MG63 (cell line): Measurements from ENCODE around the gene SMAD1. TPM values are rescaled to one million over a fixed set of nuclear protein-coding genes. Genes with fewer than 3 reads are reported as not detected.

Experiments
- DNase-seq: peaks from one replicate; pipeline ENCODE4 v3.0.0-alpha.2; 2020
- H3K27me3 ChIP-seq: fragments of 250-450 bp; sonication (Bioruptor Pico); 2 replicates; pipeline ENCODE4 v1.5.1; 2020; ENCODE audit warnings: mild to moderate bottlenecking, moderate library complexity
- H3K36me3 ChIP-seq: fragments of 250-450 bp; sonication (Bioruptor Pico); 2 replicates; pipeline ENCODE4 v1.5.1; 2020; ENCODE audit warnings: mild to moderate bottlenecking, moderate library complexity
- H3K4me3 ChIP-seq: fragments of 250-450 bp; sonication (Bioruptor Pico); 2 replicates; pipeline ENCODE4 v1.5.1; 2020; ENCODE audit warnings: mild to moderate bottlenecking, moderate library complexity
- H3K9me3 ChIP-seq: fragments of 250-450 bp; sonication (Bioruptor Pico); 2 replicates; pipeline ENCODE4 v1.5.1; 2020; ENCODE audit warnings: mild to moderate bottlenecking, moderate library complexity
- total RNA-seq: library from RNA; depleted of rRNA; stranded (reverse); fragments of >200 nt; shearing (Covaris generic); gene quantifications from 2 replicates; pipeline ENCODE4 v1.2.3, GENCODE V29; 2014; ENCODE audit warnings: low replicate concordance

The SMAD1 gene
- total RNA-seq, 1 experiment from 2014 or later, result 11.4 TPM

DNA sequence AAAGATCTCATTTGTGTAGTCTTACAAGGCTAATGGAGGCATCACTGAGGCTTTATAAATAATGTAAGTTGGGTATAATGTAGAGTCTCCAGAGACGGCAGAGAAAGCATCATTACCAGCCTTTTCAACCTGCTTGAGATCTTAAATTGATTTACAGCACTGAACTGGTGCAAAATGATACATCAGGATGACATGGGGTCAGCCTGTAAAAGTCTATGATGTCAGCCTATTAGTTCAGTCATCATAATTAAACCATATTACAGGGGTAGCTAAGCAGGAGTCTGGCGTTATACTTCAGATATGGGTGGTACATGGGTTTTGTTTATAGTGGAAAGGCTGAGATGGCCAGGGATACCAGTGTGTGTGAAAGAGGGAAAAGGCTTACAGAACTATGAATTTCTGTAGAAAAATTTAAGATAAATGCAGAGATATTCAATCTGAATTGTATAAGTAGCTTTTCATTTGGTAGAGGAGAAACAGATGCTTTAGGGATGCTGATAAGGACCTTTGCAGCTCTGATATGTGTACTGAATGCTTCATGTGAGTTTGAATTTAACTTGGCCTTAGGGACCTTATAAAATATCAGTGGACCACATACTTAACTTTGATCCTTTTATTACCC lies 2.7 kb downstream of the SMAD1 start:
- no peaks in the 10 kb centered on the region for H3K36me3 ChIP-seq
- no peak overlapping the region for H3K4me3 ChIP-seq
- no peaks in the 10 kb centered on the region for H3K27me3 ChIP-seq
- no peaks in the 10 kb centered on the region for H3K9me3 ChIP-seq
- no peak for DNase-seq

DNA sequence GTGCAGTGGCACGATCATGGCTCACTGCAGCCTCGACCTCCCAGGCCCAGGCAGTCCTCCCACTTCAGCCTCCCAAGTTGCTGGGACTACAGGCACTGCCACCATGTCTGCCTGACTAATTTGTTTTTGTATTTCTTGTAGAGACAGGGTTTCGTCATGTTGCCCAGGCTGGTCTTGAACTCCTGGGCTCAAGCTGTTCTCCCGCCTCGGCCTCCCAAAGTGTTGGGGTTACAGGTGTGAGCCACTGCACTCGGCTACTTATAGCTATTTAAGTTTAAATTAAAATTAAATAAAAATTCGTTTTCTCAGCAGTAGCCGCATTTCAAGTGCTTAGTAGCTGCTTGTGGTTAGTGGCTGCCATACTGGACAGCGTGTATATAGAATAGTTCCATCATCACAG lies 3.5 kb downstream of the SMAD1 start:
- no peaks in the 10 kb centered on the region for H3K9me3 ChIP-seq
- H3K4me3 ChIP-seq, result no peak overlapping the region
- no peaks in the 10 kb centered on the region for H3K36me3 ChIP-seq
- no peaks in the 10 kb centered on the region for H3K27me3 ChIP-seq
- DNase-seq, result no peak

DNA sequence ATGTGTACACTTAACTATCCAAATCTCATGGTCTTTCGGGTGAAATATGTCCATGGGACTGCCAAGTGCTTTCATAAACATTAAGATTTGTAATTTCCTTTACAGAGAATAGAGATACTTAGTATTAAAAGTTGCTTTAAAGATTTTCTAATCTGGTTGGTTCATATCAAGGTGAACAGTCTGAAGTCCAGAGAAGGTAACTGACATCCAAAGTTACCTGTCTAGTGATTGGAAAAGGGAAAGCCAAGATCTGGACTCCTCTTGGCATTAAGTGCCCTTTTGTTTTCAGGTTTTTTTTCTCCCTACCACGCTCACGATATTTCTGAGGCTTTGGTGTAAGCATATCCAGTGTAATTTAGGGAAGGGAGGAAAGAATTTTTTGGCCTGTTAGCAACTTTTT lies 5.0 kb downstream of the SMAD1 start:
- DNase-seq, result no peak
- Histone ChIP-seq H3K9me3 (no peaks in the 10 kb centered on the region), H3K4me3 (no peak overlapping the region), H3K27me3 (no peaks in the 10 kb centered on the region), H3K36me3 (no peaks in the 10 kb centered on the region)

DNA sequence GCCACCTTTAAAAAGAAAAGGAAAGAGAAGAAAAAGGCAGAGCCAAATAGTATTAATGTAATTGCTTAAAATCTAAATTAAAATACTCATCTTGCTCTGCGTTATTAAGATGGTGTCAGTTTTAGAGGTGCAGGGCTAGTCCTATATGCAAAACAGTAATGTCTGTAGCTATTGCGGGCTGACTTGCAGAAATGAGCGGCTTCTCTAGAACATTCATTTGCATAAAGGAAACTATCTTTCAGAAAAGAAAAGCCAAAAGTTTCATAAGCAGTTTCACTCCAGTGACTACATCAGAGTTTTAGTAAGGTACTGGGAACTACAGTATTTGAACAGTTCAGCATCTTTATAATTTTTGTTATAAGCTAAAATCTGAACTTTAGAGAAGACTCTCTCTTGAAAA lies 6.0 kb downstream of the SMAD1 start:
- no peaks in the 10 kb centered on the region for H3K27me3 ChIP-seq
- DNase-seq, result no peak
- no peak overlapping the region for H3K4me3 ChIP-seq
- no peaks in the 10 kb centered on the region for H3K36me3 ChIP-seq
- H3K9me3 ChIP-seq, result no peaks in the 10 kb centered on the region

DNA sequence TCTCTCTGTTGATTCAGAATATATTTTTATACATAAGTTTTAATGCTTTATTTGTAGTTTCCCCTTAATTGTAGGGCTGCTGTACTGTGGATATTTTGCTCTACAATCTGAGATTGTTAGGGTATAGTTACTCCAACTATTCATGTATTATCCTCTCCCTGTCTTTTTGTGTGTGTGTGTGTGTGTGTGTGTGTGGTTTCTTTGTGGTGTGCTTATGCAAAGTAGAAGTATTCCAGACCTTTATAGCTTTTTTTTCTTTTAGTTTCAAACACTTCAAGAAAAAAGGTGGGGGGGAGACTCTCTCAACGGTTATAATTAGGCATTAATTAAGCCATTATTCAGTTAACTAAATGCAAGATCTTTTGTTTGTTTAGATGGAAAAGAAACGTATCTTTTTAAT lies 6.7 kb downstream of the SMAD1 start:
- no peak for DNase-seq
- Histone ChIP-seq H3K36me3 (no peaks in the 10 kb centered on the region), H3K4me3 (no peak overlapping the region), H3K27me3 (no peaks in the 10 kb centered on the region), H3K9me3 (no peaks in the 10 kb centered on the region)

DNA sequence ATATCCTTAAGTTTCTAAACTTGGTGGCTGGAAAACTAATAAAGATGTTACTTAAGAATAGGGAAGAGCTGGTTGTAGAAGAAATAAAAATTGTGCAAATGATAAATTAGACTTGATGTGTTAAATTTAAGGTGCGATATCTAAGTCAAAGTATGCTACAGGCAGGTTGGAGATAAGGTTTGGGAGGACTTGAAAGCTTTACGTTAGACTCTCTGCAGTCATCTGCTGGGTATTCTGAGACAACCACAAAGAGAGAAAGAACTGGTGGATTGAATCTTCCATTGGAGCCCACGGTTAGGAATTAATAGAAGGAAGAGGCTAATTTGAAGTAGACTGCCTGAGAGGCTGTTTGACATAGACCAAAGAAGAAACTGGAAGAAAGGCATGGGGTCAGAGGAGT lies 7.9 kb downstream of the SMAD1 start:
- no peaks in the 10 kb centered on the region for H3K27me3 ChIP-seq
- no peak for DNase-seq
- H3K9me3 ChIP-seq, result no peaks in the 10 kb centered on the region

DNA sequence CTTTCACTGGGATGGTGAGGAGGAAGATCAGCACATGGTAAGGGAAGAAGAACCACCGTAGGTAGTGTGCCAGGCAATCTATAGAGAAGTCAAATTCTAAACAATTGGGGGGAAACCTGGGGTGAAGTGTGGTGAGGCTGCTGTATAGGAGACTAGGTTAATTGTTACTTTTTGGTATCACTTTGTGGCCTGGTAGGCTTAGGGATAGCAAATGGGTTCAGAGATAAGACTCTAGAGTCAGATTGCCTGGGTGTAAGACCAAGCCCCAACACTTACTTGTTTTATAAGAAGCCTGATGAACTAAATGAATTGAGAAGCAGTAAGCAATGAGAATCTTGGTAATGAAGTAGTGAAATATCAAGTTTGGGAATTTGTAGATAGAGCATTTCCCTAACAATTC lies 8.7 kb downstream of the SMAD1 start:
- DNase-seq, result no peak
- H3K27me3 ChIP-seq, result no peaks in the 10 kb centered on the region
- no peak overlapping the region for H3K4me3 ChIP-seq
- no peaks in the 10 kb centered on the region for H3K36me3 ChIP-seq
- no peaks in the 10 kb centered on the region for H3K9me3 ChIP-seq

More for the DNA sequence above, 7.9 kb downstream of the SMAD1 start:
- no peaks in the 10 kb centered on the region for H3K36me3 ChIP-seq
- H3K4me3 ChIP-seq, result no peak overlapping the region

DNA sequence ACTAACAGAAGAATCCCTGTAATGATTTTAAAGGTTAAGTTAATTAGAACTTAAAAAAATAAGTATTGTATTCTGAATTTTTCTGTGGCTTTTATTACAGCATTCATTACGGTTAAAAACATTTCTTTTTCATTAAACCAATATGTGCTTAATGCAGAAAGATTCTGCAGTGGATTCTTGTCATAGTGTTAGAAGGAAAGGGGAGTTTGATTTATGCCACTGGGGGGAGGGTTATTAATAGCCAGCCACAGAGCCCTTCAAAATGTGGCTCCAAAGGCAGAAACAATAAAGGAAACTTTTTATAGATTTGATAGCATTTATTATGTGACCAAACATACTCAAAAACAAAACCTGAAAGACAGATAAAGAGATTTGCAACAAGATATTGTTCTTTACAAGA lies 9.1 kb downstream of the SMAD1 start:
- DNase-seq, result no peak
- Histone ChIP-seq H3K36me3 (no peaks in the 10 kb centered on the region), H3K27me3 (no peaks in the 10 kb centered on the region), H3K9me3 (no peaks in the 10 kb centered on the region), H3K4me3 (no peak overlapping the region)

DNA sequence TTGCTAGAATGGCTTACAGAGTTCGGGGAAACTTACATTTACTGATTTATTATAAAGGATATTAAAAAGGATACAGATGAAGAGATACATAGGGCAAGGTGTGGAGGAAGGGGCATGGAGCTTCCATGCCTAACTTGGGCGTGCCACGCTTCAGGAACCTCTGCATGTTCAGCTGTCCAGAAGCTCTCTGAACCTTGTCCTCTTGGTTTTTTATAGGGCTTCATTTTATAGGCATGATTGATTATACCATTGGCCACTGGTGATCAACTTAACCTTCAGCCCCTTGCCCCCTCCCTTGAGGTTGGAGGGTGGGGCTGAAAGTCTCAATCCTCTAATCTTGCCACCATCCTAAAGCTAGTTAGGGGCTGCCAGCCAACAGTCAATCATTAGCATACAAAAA lies 10.7 kb downstream of the SMAD1 start:
- Histone ChIP-seq H3K36me3 (no peaks in the 10 kb centered on the region), H3K4me3 (no peak overlapping the region), H3K27me3 (no peaks in the 10 kb centered on the region), H3K9me3 (no peaks in the 10 kb centered on the region)
- no peak for DNase-seq

DNA sequence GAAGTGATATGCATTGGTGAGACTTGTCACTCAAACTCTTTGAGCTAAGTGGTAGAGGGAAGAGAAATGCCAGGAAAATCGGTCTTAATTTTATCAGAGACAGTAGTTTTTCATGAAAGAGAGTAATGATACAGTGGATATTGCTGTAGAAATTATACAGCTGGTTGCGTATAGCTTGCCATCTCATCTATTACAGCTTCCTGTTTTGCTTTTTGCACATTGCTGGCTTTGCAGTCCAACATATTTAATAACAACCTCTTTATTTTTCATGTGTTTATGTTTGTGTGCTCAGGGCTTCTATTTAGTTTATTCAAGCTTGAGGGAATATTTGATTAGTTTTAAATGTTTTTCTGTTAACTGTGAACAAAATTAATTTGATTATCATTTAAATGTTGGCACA lies 11.5 kb downstream of the SMAD1 start:
- DNase-seq, result no peak
- Histone ChIP-seq H3K4me3 (no peak overlapping the region), H3K9me3 (no peaks in the 10 kb centered on the region), H3K36me3 (no peaks in the 10 kb centered on the region), H3K27me3 (no peaks in the 10 kb centered on the region)

DNA sequence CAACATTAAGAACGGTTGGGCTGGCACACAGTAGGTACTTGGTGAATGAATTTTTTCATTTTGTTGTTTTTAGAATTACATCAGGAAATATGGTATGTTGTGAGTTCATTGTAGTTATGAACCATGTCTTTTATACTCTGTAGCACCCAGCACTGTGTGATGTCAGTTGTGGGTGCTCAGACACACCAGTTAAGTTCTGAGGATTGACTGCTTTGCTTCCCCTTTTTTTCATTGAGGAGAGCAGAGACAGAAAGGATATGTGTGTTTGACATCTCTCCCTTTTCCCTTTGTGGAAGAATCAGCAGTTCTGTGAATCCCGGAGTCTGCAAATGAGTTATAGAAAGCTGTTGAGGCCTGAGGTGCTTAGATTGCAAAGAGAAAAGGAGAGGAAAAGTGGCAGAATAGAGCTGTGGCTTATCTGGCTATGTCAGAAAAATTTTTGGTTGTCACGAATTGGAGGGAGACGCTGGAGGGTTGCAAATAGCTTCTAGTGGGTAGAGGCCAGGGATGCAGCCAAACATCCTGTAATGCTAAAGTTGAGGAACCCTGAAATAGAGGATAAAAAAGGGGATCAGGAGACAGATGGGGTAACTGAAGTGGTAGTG lies 13.1 kb downstream of the SMAD1 start:
- no peaks in the 10 kb centered on the region for H3K9me3 ChIP-seq
- H3K4me3 ChIP-seq, result no peak overlapping the region
- H3K36me3 ChIP-seq, result no peaks in the 10 kb centered on the region
- no peaks in the 10 kb centered on the region for H3K27me3 ChIP-seq
- DNase-seq, result no peak

DNA sequence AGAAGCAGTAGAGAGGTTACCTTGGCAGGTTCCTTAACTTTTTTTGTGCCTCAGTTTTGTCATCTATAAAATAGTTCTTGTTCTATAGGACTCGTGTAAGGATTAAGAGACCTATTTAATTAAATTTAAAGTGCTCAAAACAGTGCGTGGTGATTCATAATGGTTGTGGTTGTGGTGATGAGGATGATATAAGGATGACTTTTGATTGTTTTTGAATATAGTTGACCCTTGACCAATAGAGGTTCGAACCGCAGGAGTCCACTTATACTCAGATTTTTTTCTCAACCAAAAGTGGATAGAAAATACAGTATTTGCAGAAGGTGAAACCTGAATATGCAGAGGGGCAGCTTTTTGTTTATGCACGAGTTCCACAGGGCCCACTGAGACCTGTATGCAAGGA lies 14.6 kb downstream of the SMAD1 start:
- Histone ChIP-seq H3K36me3 (no peaks in the 10 kb centered on the region), H3K4me3 (no peak overlapping the region), H3K9me3 (no peaks in the 10 kb centered on the region), H3K27me3 (no peaks in the 10 kb centered on the region)
- no peak for DNase-seq

DNA sequence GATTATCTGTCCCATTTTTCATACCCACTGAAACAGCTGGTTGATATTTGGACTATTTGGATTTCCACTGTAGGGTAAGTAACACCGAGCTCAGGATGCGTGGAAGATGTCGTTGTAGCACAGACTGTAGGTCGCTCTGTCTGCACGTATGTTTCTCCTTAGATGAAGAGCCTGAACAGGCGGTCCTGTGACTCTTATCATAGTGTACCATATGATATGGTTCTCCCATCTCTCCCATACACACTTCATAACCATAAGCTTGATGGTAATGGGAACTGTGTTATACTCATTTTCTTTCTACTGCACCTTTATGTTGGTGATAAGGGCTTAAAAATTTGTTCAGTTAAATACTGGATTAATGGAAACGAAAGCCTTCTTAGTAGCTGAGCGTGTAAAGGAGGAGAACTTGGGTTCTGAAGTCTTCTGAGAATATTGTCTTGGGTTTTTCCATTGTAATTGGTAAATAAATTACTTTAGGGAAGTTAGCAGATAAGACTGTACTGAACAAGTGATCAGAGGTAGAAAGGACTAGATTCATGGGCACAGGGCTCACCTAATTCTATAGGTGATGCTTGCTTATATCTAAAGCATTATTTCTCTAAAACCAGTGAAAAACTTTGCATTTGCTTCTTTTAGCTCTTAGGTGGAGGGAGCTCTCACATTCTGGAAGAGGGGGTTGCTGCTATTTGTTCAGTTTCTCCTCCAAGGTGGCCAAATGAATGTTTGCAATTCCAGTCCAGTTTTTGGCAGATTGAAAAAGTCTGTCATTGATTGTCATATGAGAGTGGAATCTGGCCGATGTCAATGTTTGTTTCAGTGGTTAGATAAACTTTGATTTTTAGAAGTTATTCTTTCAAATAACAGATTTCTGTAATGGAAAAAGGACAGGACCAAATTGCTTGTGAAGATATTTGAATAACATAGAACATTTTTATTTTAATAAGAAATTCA lies 15.8 kb downstream of the SMAD1 start:
- no peaks in the 10 kb centered on the region for H3K9me3 ChIP-seq
- no peak for DNase-seq
- H3K27me3 ChIP-seq, result no peaks in the 10 kb centered on the region
- no peaks in the 10 kb centered on the region for H3K36me3 ChIP-seq
- no peak overlapping the region for H3K4me3 ChIP-seq

DNA sequence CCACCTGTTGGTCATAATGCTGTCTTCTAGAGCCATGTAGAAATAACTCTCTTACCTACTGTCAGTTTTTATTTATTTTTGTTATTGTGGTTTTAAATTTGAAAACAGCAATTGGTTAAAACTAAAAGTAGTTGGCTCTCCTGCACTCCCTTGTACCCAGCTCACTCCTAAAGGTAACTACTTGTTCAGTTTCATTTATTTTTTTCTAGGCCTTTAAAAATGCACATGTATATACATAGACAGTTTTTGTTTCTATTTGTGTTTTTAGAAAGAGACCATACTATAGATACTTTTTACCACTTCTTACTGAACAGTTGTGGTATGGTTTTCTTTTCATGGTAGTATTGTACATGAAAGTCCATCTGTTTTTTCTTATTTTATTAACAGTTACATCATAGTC lies 16.8 kb downstream of the SMAD1 start:
- Histone ChIP-seq H3K4me3 (no peak overlapping the region), H3K9me3 (no peaks in the 10 kb centered on the region), H3K36me3 (no peaks in the 10 kb centered on the region), H3K27me3 (no peaks in the 10 kb centered on the region)
- no peak for DNase-seq

DNA sequence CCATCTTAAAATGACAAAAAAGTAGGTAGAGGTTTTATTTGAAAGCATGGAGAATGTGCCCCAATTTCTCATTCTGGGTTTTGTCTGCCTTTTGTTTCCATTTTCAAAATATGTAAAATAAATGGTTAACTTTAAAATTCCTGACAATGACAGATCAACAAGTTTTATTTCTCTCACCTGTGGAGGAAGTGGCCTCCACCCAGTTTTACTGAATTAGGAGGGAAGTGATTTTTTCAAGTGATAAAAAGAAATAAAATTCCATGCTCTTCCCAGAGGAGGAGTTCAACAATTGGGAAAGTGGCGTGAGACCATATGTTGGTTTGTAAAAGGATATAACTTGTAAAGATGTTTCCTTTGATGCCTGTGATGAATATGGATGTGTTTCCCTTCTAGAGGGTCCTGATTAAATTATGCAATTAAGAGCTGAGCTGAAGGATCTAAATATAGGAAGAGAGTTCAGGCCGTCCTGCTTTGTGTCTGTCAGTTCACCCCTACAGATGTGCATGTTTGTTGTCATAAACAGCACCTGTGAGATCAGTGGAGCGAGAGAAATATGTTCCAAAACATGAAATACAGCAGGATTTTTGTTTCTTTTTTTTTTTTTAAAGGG lies 19.5 kb downstream of the SMAD1 start:
- no peak overlapping the region for H3K4me3 ChIP-seq
- no peak for DNase-seq
- H3K27me3 ChIP-seq, result no peaks in the 10 kb centered on the region
- H3K9me3 ChIP-seq, result no peaks in the 10 kb centered on the region
- H3K36me3 ChIP-seq, result no peaks in the 10 kb centered on the region

DNA sequence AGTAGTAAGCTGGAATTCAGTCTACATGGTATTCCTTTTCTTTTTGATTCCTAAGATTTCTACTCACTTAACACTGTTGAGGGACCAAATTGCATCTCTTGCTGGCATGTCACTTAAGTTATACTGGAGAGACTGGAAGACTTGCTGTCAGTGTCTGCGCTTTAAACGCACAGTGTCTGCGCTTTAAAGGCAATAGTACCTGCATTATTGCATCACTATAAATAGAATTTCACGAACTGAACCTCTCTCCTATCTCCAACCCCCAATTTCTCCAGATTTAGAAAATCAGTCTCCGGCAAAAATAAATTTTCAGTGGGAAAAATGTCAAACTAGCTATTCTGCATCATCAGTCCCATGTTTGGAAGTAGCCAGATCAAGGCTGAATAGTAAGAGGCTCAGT lies 21.2 kb downstream of the SMAD1 start:
- Histone ChIP-seq H3K4me3 (no peak overlapping the region), H3K36me3 (no peaks in the 10 kb centered on the region), H3K27me3 (no peaks in the 10 kb centered on the region)

DNA sequence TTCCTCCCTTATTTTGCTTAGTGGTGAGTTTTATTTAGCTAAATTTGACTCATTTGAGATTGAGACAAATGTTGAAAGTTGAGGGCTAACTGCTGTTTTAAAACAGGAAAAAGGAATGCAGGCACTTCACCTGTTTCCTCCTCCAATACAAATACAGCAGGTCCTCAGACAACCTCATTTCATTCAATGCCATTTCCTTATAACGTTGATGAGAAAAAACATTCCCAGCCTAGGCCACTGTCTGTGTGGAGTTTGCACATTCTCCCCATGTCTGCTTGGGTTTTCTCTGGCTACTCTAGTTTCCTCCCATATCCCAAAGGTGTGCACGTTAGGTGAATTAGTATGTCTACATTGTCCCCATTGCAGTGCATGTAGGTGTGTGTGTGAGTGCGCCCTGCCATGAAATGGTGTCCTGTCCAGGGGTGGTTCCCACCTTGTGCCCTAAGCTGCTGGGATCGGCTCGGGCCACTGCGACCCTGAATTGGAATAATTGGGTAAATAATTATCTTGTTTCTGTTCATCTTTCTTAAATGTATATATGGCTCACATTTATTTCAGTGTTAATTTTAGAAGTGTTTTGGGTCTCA lies 21.9 kb downstream of the SMAD1 start:
- DNase-seq, result no peak
- H3K36me3 ChIP-seq, result no peaks in the 10 kb centered on the region
- H3K27me3 ChIP-seq, result no peaks in the 10 kb centered on the region
- H3K9me3 ChIP-seq, result no peaks in the 10 kb centered on the region
- H3K4me3 ChIP-seq, result no peak overlapping the region

More for the DNA sequence above, 21.2 kb downstream of the SMAD1 start:
- no peak for DNase-seq
- H3K9me3 ChIP-seq, result no peaks in the 10 kb centered on the region
